ENCODE results near the gene ARID5B.

ARID5B gene

GRCh38 chr10:61896854-61897661 lies 4.4 kb upstream of the ARID5B start:
- no peak for TF ChIP-seq GATA3 (IDR thresholded peaks at IDR 0.05; ENCODE audit: low read depth, low read length)

DNA sequence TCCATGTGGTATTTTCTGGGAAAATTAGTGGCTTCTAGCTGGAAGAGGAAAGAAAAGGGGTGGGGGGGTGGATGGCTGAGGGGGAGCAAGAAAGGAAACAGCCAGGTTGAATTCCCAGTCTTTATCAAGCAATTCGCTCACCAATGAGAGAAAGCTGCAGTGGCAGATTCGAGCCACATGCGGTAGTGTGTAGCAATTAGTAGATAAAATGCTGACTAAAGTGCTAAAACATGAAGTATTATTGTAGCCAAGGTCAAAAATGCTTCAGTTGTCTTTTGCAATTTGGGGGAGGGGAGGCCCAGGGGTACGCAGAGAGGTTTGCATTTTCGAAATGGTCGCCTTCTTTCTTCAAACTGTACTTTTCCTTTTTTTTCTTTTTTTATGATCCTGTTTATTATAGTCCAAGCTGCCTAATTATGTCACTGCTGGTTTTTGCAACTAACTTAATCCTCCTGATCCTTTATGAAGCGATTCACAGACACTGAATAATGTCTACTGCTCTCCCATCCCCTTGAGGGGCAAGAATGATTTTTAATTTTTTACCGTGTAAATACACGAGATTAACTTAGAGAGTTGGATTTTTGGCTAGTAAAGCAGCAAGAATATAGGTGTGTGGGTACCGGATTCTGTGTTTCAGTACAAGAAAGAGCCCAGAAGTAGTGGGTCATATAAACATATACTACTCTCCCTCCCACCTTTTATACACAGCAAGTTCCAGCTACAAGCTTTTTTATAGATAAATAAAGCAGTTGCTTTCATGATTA lies 3.6 kb upstream of the ARID5B start:
- no peak for TF ChIP-seq GATA2 (IDR thresholded peaks at IDR 0.05; ENCODE audit: low read depth, low read length)
- no peak for TF ChIP-seq GATA3 (IDR thresholded peaks at IDR 0.05; ENCODE audit: low read depth, low read length)

DNA sequence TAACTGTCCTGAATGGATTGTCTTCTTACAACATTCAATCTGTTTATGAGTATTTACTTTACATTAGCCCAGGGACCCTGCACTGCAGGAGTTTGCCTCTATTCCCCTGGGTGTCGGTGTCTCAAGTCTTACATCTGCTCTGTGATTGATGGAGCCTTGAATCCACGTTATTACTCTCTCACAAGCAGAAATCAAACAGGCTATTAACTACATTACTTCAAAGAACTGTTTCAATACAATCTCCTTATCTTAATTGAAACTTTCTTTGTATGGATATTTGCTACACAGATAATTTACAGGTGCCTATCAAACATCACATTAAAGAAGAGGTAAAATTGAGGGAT lies 3.1 kb upstream of the ARID5B start:
- no peak for TF ChIP-seq GATA2 (IDR thresholded peaks at IDR 0.05; ENCODE audit: low read depth, low read length)

DNA sequence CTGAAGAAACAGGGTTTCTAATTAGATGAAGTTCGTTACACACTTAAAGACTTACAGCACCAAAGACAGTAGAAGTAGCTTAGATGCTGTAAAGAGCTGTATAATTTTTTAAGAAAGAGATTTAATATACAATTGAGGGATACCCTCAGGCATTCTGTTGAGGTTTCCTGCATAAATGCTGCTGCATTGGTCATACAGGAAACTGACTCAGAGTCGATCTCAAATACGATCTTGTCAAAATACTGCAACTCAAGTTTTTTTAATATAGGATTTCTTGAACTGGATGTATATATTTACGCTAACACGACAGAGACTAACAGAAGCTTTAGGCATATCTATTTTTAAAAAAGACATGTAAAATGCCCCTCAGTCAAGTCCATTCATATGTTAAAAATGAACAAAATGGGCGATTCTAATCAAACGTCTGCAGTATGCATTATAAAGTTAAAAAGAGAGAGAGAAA lies 2.4 kb upstream of the ARID5B start:
- 0 out of 2 replicates have a peak, but pooled peaks have one; percentile 15 for TF ChIP-seq GATA3 (IDR thresholded peaks at IDR 0.05; ENCODE audit: low read depth, low read length)
- TF ChIP-seq GATA2 (IDR thresholded peaks at IDR 0.05; ENCODE audit: low read depth, low read length) = no peak; the same call in 1 of the 2 replicates

GRCh38 chr10:61899663-61899996 lies 1.9 kb upstream of the ARID5B start:
- no peak for TF ChIP-seq GATA2 (IDR thresholded peaks at IDR 0.05; ENCODE audit: low read depth, low read length)
- TF ChIP-seq GATA3 (IDR thresholded peaks at IDR 0.05; ENCODE audit: low read depth, low read length) = no peak

GRCh38 chr10:61899997-61900828 lies 1.3 kb upstream of the ARID5B start:
- TF ChIP-seq GATA2 (IDR thresholded peaks at IDR 0.05; ENCODE audit: low read depth, low read length) (no peak), GATA3 (IDR thresholded peaks at IDR 0.05; ENCODE audit: low read depth, low read length) (no peak)

GRCh38 chr10:61901829-61902444 lies 438 bp downstream of the ARID5B start:
- TF ChIP-seq GATA2 (IDR thresholded peaks at IDR 0.05; ENCODE audit: low read depth, low read length) (no peak), GATA3 (IDR thresholded peaks at IDR 0.05; ENCODE audit: low read depth, low read length) (no peak)

DNA sequence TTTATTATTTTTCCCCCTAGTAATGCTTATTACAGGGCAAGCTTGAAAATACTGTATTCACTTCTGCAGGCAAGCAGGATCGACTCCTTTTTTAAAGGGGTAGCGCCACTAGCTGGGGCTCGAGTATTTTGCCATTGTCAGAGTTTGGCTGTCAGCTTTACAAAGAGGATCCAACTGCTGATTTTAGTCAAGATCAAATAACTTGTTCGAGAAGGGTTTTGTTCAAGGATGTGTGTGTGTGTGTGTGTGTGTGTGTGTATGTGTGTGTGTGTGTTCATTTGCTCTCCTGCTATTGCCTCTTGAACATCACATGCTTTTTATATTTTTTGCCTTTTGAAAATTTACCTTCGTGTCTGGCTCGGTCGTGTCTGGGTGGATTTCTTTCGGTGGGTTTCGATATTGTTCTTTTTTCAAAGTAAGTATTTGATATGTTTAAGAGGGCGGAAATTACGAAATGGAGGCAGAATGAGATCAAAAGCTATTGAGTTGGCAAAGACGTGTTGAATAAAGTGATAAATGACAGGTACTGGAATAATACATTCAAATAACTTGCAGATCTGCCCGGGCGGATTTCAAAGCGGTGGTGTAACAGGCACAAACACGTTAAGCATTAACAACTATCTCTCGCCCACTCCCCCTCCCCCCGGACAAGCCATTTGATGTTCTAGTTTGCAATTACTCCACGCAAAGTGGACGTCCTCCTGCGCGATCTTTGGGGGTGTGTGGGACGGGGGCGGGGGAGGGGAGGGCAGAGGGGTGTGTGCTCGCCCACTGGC lies 1.1 kb downstream of the ARID5B start:
- TF ChIP-seq GATA2 (IDR thresholded peaks at IDR 0.05; ENCODE audit: low read depth, low read length) = no peak
- no peak for TF ChIP-seq GATA3 (IDR thresholded peaks at IDR 0.05; ENCODE audit: low read depth, low read length)

DNA sequence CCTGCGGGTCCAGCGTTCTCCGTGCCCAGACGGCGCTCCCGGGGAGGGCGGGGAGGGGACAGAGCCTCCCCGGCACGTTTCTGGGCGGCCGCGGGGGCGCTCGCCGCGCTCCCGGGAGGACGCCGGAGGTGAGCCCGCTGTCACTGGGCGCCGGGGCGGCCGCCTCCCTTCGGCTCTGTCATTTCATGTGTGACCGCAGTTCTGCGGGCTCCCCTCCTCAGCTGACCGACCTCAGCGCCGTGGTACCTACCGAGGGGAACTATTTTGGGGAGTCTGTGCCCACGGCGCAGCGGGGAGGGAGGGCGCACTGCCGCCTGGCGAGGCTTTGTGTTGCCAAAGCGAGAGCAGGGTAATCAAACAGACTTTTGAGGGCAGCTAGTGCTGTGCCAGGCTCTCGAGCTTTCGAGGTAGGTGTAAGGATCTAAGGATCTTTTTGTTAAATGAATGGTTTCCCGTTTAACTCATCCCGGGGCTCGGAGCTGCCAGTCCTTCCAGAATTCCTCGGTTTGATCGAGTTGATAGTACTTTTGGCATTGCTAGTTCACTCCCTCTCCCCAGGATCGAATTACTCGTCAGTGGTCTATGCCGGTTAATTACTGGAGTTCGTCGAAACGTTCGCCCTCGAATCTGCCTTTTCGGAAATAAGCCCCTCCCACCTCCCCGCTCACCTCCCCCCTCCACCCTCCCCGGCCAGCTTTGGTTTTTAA lies 1.9 kb downstream of the ARID5B start:
- TF ChIP-seq GATA3 (IDR thresholded peaks at IDR 0.05; ENCODE audit: low read depth, low read length) (no peak), GATA2 (IDR thresholded peaks at IDR 0.05; ENCODE audit: low read depth, low read length) (0 out of 2 replicates have a peak, but pooled peaks have one; percentile 35)

DNA sequence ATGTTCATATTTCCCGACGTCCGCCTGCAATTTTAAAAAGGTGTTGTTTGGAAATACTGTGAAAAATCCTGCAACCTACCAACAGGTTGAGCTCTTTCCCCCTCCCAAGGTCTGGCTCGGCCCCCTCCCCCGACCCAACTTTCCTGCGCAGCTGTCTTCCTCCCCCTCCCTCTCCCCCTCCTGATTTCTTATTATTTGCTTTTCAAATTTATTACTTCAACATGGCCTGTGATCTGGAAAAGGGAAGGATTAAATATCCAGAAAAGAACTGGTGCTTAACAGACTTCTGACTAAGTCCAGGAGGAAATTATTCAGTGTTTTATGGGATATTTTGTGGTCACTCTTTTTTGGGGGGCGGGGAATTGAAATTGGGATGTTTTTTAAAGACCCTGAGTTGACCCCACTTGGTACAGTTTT lies 2.4 kb downstream of the ARID5B start:
- no peak for TF ChIP-seq GATA3 (IDR thresholded peaks at IDR 0.05; ENCODE audit: low read depth, low read length)
- no peak for TF ChIP-seq GATA2 (IDR thresholded peaks at IDR 0.05; ENCODE audit: low read depth, low read length)

DNA sequence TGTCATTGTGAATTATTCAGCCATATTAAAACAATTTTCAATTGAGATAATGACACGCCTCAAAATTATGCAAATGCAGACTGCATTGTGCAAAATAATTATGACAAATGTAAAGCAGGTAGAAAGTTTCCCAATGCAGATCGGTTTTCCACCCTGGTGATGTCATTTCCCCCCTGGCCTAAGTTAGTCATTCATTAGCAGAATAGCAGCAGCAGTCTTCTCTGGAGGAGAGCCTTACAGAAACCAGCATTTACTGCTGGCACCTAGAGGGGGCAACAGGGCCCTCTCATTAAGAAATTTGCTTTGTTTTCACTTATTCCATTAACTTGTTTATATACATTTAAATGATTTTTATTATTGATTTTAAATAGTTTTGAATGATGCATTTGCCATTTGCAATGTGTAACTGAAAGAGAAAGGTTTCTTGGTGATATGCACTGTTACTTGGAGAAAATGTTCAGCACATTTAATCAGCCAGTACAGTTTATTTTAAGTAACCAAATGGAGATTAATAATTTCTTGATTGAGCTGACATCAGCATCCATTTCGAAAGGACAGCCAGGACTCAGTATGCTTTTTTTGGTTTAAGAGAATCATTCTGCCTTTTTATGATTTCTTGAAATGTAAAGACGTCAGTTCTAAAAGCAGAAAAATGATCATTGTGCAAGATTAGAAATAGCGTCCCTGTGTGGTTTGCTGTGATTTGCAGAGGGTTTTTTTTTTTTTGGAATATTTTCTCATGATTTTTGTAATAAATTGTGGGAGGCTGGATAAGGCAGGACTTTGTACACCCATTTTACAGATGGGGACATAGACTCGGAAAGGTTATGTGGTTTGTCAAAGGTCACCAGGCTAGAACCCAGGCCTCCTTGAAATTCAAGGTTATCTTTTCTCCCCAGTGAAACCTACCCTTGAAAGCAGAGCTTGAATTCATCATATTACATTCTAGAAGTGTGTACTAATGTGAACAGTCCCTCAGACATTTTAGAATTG lies 3.5 kb downstream of the ARID5B start:
- TF ChIP-seq GATA3 (IDR thresholded peaks at IDR 0.05; ENCODE audit: low read depth, low read length) (no peak), GATA2 (IDR thresholded peaks at IDR 0.05; ENCODE audit: low read depth, low read length) (no peak)
